HG03432 (cell line): ENCODE measurements around the gene PHACTR3.

Experiments used
- ATAC-seq: cut with Tn5 transposase; IDR thresholded peaks from one replicate; pipeline ENCODE4 v1.9.1; 2021; ENCODE audit warnings: mild to moderate bottlenecking, moderate library complexity; ENCODE audit not compliant: unreplicated experiment

The PHACTR3 gene

GRCh38 chr20:59688356-59688755, 84.0 kb downstream of the PHACTR3 start:
- ATAC-seq = no peak

GRCh38 chr20:59688999-59689398, 84.7 kb downstream of the PHACTR3 start:
- ATAC-seq = no peak

DNA sequence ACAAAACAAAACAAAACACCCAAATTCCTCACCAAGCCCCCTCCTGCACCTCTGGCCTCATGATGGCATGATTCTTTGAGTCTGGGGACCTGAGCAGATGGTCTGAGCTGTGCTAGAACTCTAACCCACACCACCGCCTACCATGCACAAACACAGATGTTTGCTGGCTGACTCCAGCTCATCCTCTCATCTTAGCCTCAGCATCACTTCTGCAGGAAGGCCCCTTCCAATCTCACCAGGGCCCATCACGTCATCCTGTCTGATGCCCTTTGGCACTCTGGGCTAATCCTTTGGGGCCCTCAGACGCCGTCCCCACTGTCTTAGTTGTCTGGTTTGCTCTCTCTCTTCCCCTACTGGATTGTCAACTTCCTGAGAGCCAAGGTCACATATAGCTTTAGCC, 85.8 kb downstream of the PHACTR3 start:
- ATAC-seq = no peak

- no peak for ATAC-seq
These were observed 86.6 kb downstream of the PHACTR3 start for GRCh38 chr20:59690976-59691375.

DNA sequence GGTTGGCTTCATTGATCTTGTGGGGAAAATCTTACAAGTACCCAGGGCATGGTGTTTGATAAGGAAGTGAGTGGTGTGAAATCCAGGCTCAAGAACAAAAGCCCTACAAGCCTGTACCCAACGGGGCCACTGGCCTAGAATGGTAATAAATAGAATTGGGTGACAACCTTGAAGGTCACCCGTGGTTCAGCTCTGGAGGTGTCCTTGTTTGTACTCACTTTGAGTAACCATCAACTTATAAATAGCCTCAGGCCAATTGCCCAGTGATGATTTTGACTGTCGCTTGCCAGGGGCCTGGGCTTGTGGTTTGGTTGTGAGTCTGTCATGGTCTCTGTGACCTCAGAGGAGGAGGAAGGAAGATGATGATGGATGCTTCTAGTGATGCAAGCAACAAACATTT, 87.8 kb downstream of the PHACTR3 start:
- no peak for ATAC-seq

GRCh38 chr20:59693587-59693986, 89.2 kb downstream of the PHACTR3 start:
- no peak for ATAC-seq

GRCh38 chr20:59696476-59696875, 92.1 kb downstream of the PHACTR3 start:
- no peak for ATAC-seq

GRCh38 chr20:59697068-59697467, 92.7 kb downstream of the PHACTR3 start:
- no peak for ATAC-seq

DNA sequence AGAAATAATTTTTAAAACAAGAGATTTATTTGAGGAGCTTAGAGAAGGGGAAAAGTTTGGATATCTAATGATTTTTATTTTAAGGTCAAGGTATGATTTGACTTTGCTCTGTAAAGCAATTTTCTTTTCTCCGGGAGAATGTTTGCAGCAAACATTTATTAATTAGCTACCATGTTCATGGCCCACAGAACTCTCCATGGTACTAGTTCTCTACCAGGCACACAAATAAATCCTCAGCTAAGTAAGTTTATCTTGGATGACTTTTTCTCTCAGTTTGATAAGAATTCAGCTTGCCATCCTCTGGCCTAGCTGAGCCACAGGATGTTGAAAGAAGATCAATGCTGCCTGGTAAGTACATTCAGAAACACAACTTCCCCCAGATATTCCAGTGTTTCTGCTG, 94.3 kb downstream of the PHACTR3 start:
- ATAC-seq = no peak

DNA sequence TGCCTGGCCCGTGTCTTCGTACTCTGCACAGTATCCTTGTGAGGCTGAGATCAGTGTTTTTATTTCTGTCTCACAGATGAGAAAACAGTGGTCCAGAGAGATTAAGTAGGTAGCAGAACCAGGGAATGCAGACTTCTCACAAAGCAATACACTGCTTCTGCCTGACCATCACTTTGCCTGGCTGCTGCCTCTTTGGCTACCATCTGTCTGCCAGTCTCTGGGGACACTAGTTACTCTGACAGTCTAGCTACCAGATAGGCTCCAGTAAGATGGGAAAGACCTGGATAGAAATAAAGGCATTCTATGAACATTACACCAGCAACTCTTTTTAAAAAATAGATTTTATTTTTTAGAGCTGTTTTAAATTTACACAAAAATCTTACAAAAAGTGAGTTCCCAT, 96.9 kb downstream of the PHACTR3 start:
- no peak for ATAC-seq

GRCh38 chr20:59703046-59703445, 98.7 kb downstream of the PHACTR3 start:
- ATAC-seq = no peak

DNA sequence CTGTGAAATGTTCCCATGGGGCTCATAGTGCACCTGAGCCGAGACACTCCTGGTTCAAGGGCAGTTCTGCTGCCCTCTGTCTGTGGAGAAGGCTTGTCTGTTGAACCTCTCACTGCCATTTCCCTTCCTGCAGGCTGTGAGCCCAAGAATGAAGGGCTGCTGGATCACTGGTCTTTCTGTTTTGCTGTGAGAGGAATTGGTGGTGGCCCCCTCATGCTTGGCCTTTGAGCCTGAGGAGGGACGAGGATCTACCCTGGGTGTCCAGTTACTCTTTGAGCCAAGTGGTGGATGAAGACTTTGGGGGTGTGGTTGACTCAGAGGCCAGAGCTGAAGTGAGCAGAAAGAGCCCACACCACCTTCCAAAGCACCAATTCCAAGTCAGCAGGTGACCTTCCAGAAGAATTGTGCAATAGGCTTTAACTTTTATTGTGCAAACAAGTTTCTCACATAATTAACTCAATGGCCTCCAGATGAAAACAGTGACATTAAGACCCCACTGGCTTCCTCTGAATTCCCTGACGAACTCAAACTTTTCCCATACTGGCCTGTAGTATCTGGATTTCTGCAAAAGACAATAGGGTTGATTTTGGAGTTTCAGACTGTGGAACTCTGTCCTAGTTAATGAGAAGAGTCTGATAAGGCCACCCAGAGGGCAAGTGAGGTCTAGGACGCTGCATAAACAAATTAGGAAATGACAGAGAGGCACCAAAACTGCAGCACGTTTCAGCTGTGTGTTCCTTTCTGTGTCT, 101.5 kb downstream of the PHACTR3 start:
- ATAC-seq = no peak

GRCh38 chr20:59706400-59706693, 102.0 kb downstream of the PHACTR3 start:
- no peak for ATAC-seq

- no peak for ATAC-seq
These were observed 104.0 kb downstream of the PHACTR3 start for GRCh38 chr20:59708326-59708725.

GRCh38 chr20:59709636-59710035, 105.3 kb downstream of the PHACTR3 start:
- ATAC-seq = no peak

- no peak for ATAC-seq
These were observed 113.7 kb downstream of the PHACTR3 start for GRCh38 chr20:59718071-59718470.

DNA sequence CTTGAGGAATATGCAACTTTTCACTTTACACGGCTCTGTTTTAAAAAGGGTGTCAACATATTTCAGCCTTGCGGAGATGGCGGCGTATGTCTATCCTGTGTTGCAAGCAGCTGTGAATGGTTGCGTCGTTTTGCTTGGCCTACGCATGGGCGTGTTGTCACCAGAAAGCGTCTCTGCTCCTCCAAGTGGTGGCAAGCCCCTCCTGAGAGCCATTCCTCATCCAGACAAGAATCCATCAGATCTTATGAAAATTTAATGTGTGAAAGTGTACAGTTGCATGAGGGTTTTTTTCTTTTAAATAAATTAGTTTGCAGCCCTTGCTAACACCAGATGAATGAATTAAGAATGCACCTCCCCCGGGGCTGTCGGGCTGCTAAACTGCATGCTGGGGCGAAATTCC, 114.4 kb downstream of the PHACTR3 start:
- no peak for ATAC-seq

- ATAC-seq = no peak
These were observed 115.7 kb downstream of the PHACTR3 start for GRCh38 chr20:59720013-59720412.

DNA sequence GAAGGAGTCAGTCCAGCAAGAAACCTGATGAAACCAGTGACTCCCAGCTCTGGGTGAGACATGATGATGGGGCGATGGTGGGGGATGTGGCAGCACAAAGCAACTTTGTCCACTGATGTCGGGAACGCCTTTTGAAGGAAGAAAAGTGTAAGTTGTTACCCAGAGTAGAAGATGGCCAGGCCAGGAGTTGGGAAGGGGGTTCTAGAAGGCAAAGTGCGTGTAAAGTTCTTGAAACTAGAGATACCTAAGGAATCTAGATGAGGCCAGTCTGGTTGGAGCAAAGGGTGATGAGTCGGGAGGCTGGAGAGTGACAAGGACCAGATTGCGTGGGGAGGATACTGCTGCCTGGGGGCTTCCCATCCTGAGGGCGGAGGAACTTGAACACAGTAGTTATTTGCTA, 117.0 kb downstream of the PHACTR3 start:
- no peak for ATAC-seq

- no peak for ATAC-seq
These were observed 118.8 kb downstream of the PHACTR3 start for GRCh38 chr20:59723108-59723500.

- no peak for ATAC-seq
These were observed 119.5 kb downstream of the PHACTR3 start for GRCh38 chr20:59723607-59724456.
